Testis (tissue), 5 donors: ENCODE data around the gene DHRS7B. TPM values are rescaled to one million over a fixed set of nuclear protein-coding genes. Genes with fewer than 3 reads are reported as not detected.
A peak's percentile ranks its signal among the peaks of the same experiment; 100 is the strongest.

ENCODE experiments used
- DNase-seq: peaks from one replicate; pipeline ENCODE4 v3.0.0-alpha.2; 2019
- H3K27ac ChIP-seq, 2 donors: fragments of 200-600 bp; sonication (generic); one replicate each; pipeline ENCODE4 v1.5.1; 2019
- H3K27me3 ChIP-seq: fragments of 200-600 bp; sonication (generic); one replicate; pipeline ENCODE4 v1.5.1; 2019
- H3K36me3 ChIP-seq: fragments of 200-600 bp; sonication (generic); one replicate; pipeline ENCODE4 v1.5.1; 2017; ENCODE audit warnings: low read depth; ENCODE audit errors: missing control alignments
- H3K4me1 ChIP-seq: fragments of 200-600 bp; sonication (generic); one replicate; pipeline ENCODE4 v1.5.1; 2019
- H3K4me3 ChIP-seq, 2 donors: fragments of 200-600 bp; sonication (generic); one replicate each; pipeline ENCODE4 v1.5.1; 2017 to 2019
- H3K9me3 ChIP-seq: fragments of 200-600 bp; sonication (generic); one replicate; pipeline ENCODE4 v1.5.1; 2017
- CTCF ChIP-seq, 3 experiments: fragments of 450-650 bp in 2 of 3; fragments of 200-600 bp in 1 of 3; sonication (generic) in 1 of 3; IDR thresholded peaks; one replicate each; pipeline ENCODE4 v1.5.1; 2016 to 2019; ENCODE audit warnings: antibody characterized with exemption in 3 of 3, mild to moderate bottlenecking in 2 of 3, moderate library complexity in 1 of 3
- POLR2A ChIP-seq: fragments of 450-650 bp; IDR thresholded peaks from one replicate; pipeline ENCODE4 v1.6.1; 2017; ENCODE audit warnings: antibody characterized with exemption, mild to moderate bottlenecking, moderate library complexity
- WGBS, 2 donors: methylation state at CpG; one replicate each; pipeline ENCODE4 v1.1.5; 2018; 5-methylcytosine and 5-hydroxymethylcytosine counted together
- intact Hi-C: fragments of 100-400 bp; cut with DNase I; formaldehyde crosslinking; loops from one replicate; pipeline ENCODE4 v1.15.1; 2023; ENCODE audit warnings: low total_unique reads
- long read RNA-seq, 2 donors: transcript quantifications; one replicate each; lab custom pipeline, GENCODE V29; 2026
- polyA plus RNA-seq: library from polyadenylated mRNA; stranded (reverse); fragments of 350-450 nt; fragmentation: Illumina TruSeq; extraction: RNeasy Lipid Tissue Mini Kit (QIAGEN cat#74804); gene quantifications from one replicate; pipeline ENCODE4 v1.2.3, GENCODE V29; 2014; ENCODE audit warnings: low read depth, low replicate concordance; ENCODE audit not compliant: insufficient read depth
- total RNA-seq, 2 donors: library from RNA; depleted of rRNA; stranded (reverse); fragments of >200 nt; gene quantifications; one replicate each; pipeline ENCODE4 v1.2.3, GENCODE V29; 2016

DHRS7B gene
- 10 to 100 TPM; 39.0 to 53.6 TPM for total RNA-seq
- polyA plus RNA-seq, result 81.7 TPM
- long read RNA-seq, donor 1, transcript DHRS7B-202 (7 exons, 2,175 nt), result major isoform, 12 of 90 reads
- long read RNA-seq, donor 1, partial matches to known transcripts, result 5 of 90 reads
- long read RNA-seq, donor 1, other reads (novel, unspliced or antisense), result 72 of 90 reads
- long read RNA-seq, donor 2, transcript DHRS7B-202 (7 exons, 2,175 nt), result major isoform, 8 of 15 reads
- long read RNA-seq, donor 2, partial matches to known transcripts, result 5 of 15 reads
- long read RNA-seq, donor 2, other reads (novel, unspliced or antisense), result 0 of 15 reads

DNA sequence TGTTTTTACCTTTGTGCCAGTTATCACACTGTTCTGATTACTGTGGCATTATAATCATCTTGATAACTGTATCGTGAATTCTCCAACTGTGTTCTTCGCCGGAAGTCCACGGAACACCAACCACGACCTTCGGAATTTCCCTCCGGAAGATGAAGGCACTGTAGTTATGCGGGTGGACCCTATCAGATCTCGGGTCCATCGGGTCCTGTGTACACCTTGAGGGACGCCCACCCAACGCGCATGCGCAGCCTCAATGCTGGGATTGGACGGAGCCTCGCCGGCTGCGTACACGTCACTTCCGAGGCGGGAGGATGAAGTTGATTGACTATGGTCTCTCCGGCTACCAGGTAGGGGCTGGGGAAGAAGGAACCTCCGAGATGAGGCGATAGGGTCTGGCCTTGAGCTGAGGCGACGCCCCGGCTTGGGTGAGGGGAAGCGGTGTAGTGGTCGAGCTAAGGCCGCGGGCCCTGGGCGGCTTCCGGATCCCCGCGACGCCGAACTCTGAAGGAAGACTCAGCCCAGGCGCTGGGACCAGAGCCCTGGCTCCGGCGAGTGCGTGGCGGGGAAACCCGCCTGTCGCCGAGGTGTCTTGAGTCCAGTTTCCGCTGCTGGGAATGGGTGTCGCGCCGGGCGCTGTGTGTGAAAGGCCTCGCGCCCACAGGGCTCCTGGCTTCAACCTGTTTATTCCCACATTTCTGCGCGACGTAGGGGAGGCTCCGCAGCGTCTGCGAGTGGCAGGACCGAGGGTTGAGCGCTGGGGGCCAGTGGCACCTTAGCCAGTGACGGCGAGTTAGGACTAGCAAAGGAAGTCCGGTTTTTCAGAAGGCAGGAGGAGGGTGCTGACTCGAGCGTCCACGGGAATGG, at the start of gene DHRS7B:
Gene DHRS7B, plus strand, starts transcription at position 320 of the 864 bp plus-strand sequence. Its CDS starts 8 bp downstream, at position 328.
- Histone ChIP-seq H3K27me3 (no peaks in the 10 kb centered on the region), H3K9me3 (no peaks in the 10 kb centered on the region), H3K4me1 (no peaks in the 10 kb centered on the region), H3K36me3 (no peaks in the 10 kb centered on the region), H3K27ac (peak within 1 kb of the TSS; percentile 87 to 88), H3K4me3 (peak within 1 kb of the TSS; percentile 77 to 93)
- peak in 1 of 3 experiments; percentile 9 for TF ChIP-seq CTCF (IDR thresholded peaks at IDR 0.05)
- TF ChIP-seq POLR2A, result no peak
- 0% methylated on average over 26 to 59 of the region's 66 CpGs for WGBS, 2 donors
- intact Hi-C loops, result loop anchor here (10.0 kb wide), 2 partner anchors 158 to 388 kb away; partner anchors contain the start of gene MAP2K3
- DNase-seq, result peak; percentile 97

DNA sequence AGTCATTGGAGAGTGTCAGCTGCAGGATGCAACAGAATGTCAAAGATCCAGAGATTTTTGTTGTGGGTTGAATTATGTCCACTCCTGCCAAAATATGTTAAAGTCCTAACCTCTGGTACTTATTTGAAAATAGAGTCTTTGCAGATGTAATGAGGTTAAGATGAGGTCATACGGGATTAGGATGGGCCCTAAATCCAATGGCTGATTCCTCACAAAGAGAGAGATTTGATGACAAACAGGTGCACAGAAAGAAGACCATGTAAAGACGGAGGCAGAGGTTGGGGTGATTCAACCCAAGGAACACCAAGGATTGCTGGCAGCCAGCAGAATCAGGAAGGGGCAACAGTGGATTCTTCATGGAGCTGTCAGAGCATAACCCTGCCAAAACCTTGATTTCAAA, 49.5 kb upstream of the DHRS7B start:
- no peaks in the 10 kb centered on the region for H3K4me1 ChIP-seq
- TF ChIP-seq POLR2A, result no peak
- no peak for TF ChIP-seq CTCF (IDR thresholded peaks at IDR 0.05)

GRCh38 chr17:21078016-21078780, 48.6 kb upstream of the DHRS7B start:
- TF ChIP-seq CTCF (IDR thresholded peaks at IDR 0.05), result no peak
- TF ChIP-seq POLR2A, result no peak
- intact Hi-C loops, result no loop called here
- Histone ChIP-seq H3K27me3 (no peaks in the 10 kb centered on the region), H3K4me3 (no peak overlapping the region), H3K9me3 (no peaks in the 10 kb centered on the region), H3K36me3 (no peaks in the 10 kb centered on the region), H3K27ac (no peak overlapping the region), H3K4me1 (no peaks in the 10 kb centered on the region)
- no peak for DNase-seq
- 78 to 83% methylated on average over 11 of the region's 11 CpGs for WGBS, 2 donors

More for the DNA sequence above, 49.5 kb upstream of the DHRS7B start:
- H3K36me3 ChIP-seq, result no peaks in the 10 kb centered on the region
- H3K27ac ChIP-seq, result no peak overlapping the region
- no peak overlapping the region for H3K4me3 ChIP-seq
- DNase-seq, result no peak
- H3K27me3 ChIP-seq, result no peaks in the 10 kb centered on the region
- 93 to 95% methylated on average over 2 of the region's 2 CpGs for WGBS, 2 donors
- no peaks in the 10 kb centered on the region for H3K9me3 ChIP-seq
- intact Hi-C loops, result no loop called here

- no peaks in the 10 kb centered on the region for H3K36me3 ChIP-seq
- no peaks in the 10 kb centered on the region for H3K9me3 ChIP-seq
- intact Hi-C loops, result no loop called here
- H3K27ac ChIP-seq, result no peak overlapping the region
- no peak for DNase-seq
- no peak overlapping the region for H3K4me3 ChIP-seq
- TF ChIP-seq POLR2A (no peak), CTCF (IDR thresholded peaks at IDR 0.05) (no peak)
- WGBS, 2 donors, result 74 to 87% methylated on average over 7 of the region's 7 CpGs
- H3K27me3 ChIP-seq, result no peaks in the 10 kb centered on the region
- no peaks in the 10 kb centered on the region for H3K4me1 ChIP-seq
Observed at GRCh38 chr17:21079196-21079595, 47.6 kb upstream of the DHRS7B start.
